ENCODE measurements around the gene PDSS1.

The PDSS1 gene

GRCh38 chr10:26723016-26723415 lies 25.5 kb downstream of the PDSS1 start:
- TF ChIP-seq CTCF (IDR thresholded peaks at IDR 0.05; ENCODE audit: low read depth, low read length, missing control alignments) = no peak
- in situ Hi-C loops (cut with HindIII; ENCODE audit: low sequenced_read_pairs) = no loop called here
- no peak for DNase-seq (ENCODE audit: low read depth)
- H3K4me3 ChIP-seq (ENCODE audit: low read depth, low read length) = no peak overlapping the region

GRCh38 chr10:26725837-26726727 lies 28.6 kb downstream of the PDSS1 start:
- in situ Hi-C loops (cut with HindIII; ENCODE audit: low sequenced_read_pairs) = no loop called here
- DNase-seq (ENCODE audit: low read depth) = peak; percentile 72
- TF ChIP-seq CTCF (IDR thresholded peaks at IDR 0.05; ENCODE audit: low read depth, low read length, missing control alignments) = peak; percentile 70
- H3K4me3 ChIP-seq (ENCODE audit: low read depth, low read length) = no peak overlapping the region

- in situ Hi-C loops (cut with HindIII; ENCODE audit: low sequenced_read_pairs) = no loop called here
- TF ChIP-seq CTCF (IDR thresholded peaks at IDR 0.05; ENCODE audit: low read depth, low read length, missing control alignments) = no peak
- no peak for DNase-seq (ENCODE audit: low read depth)
- no peak overlapping the region for H3K4me3 ChIP-seq (ENCODE audit: low read depth, low read length)
Observed at GRCh38 chr10:26727005-26727404, 29.5 kb downstream of the PDSS1 start.

GRCh38 chr10:26728957-26729356 lies 31.5 kb downstream of the PDSS1 start:
- in situ Hi-C loops (cut with HindIII; ENCODE audit: low sequenced_read_pairs) = no loop called here
- TF ChIP-seq CTCF (IDR thresholded peaks at IDR 0.05; ENCODE audit: low read depth, low read length, missing control alignments) = no peak

GRCh38 chr10:26729395-26729794 lies 31.9 kb downstream of the PDSS1 start:
- DNase-seq (ENCODE audit: low read depth) = no peak
- in situ Hi-C loops (cut with HindIII; ENCODE audit: low sequenced_read_pairs) = no loop called here
- no peak overlapping the region for H3K4me3 ChIP-seq (ENCODE audit: low read depth, low read length)
- no peak for TF ChIP-seq CTCF (IDR thresholded peaks at IDR 0.05; ENCODE audit: low read depth, low read length, missing control alignments)

More at GRCh38 chr10:26728957-26729356, 31.5 kb downstream of the PDSS1 start:
- no peak overlapping the region for H3K4me3 ChIP-seq (ENCODE audit: low read depth, low read length)
- DNase-seq (ENCODE audit: low read depth) = no peak

GRCh38 chr10:26730552-26730951 lies 33.1 kb downstream of the PDSS1 start:
- H3K4me3 ChIP-seq (ENCODE audit: low read depth, low read length) = no peak overlapping the region
- DNase-seq (ENCODE audit: low read depth) = no peak
- in situ Hi-C loops (cut with HindIII; ENCODE audit: low sequenced_read_pairs) = no loop called here
- TF ChIP-seq CTCF (IDR thresholded peaks at IDR 0.05; ENCODE audit: low read depth, low read length, missing control alignments) = no peak

Measured in astrocyte of the cerebellum (primary cell).